ENCODE data around the gene PRM1. TPM values are rescaled to one million over a fixed set of nuclear protein-coding genes. Genes with fewer than 3 reads are reported as not detected.
A peak's percentile ranks its signal among the peaks of the same experiment; 100 is the strongest.
"Not testable (repeated sequence)": the region's sequence is repeated elsewhere in the genome, so short reads cannot be mapped to it uniquely, and the experiment has no call there.

Gene PRM1
- total RNA-seq, 1 donor from 2014 or later = not detected

DNA sequence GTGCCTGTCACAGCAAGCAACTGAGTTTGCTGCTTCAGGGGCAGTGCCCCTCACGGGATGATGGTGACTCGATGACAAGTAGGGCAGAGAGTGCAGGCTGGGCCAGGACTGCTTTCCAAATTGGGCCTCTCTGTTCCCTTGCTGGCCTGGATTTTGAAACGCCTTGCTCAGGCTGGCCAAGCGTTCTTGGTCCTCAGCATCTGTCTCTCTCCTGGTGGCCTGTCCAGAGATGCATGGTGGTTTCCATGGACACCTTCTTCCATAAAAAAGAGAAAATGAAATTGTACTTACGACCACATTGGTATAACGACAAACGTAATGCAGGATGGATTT, 19.4 kb upstream of the PRM1 start:
- DNase-seq (no peak), ATAC-seq (no peak)
- intact Hi-C loops (cut with micrococcal nuclease) = no loop called here

DNA sequence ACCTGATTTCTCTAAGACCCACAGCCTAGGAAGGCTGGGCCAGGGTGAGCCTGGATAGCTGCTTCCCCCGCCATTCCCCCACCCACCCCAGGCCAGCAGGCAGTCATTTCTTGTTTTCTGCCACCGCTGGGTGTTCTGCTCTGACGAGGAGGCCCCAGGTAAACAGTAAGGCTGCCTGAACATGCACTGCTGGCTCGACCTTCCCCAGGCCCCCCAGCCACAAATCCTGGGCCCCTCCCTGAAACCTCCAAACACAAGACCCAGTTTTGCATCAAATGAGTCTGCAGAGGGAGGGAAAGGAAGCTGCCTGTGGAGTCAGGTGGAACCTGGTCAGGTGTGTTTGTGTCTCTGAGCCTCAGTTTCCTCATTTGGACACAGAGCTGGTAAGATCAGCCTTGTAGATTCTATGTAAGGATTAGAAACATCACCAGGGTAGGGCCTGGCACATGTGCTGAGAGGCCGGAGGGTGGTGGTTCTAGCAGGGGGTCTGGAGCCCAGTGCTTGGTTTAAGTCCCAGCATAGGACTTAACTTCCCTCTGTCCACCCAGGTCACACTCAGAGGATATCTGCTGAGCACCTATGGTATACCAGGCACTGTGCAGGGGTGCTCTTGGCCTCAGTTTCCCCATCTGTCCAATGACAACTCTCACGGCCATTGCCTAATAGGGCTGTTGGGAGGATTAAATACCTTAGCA, 18.9 kb upstream of the PRM1 start:
- intact Hi-C loops (cut with micrococcal nuclease) = no loop called here
- DNase-seq = no peak
- ATAC-seq = no peak

DNA sequence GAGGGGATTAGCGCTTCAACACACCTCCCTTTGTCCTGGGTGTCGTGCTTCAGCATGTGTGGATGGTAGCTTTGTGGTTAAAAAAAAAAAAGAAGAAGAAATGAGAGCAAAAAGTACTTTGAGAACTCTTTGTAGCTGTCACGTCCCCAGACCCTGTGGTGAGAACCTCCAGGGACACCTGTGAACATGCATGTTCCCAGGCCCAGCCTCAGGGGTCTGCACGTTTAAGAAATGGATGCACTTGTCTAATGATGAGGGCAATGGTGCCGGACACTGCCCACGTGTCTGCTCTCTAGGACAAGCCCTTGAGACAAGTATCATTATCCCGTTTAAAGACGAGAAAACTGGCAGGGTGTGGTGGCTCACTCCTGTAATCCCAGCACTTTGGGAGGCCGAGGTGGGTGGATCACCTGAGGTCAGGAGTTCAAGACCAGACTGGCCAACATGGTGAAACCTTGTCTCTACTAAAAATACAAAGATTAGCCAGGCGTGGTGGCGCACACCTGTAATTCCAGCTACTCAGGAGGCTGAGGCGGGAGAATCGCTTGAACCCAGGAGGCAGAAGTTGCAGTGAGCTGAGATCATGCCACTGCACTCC, 17.9 kb upstream of the PRM1 start:
- ATAC-seq; intact Hi-C loops (cut with micrococcal nuclease); DNase-seq: not testable (repeated sequence)

DNA sequence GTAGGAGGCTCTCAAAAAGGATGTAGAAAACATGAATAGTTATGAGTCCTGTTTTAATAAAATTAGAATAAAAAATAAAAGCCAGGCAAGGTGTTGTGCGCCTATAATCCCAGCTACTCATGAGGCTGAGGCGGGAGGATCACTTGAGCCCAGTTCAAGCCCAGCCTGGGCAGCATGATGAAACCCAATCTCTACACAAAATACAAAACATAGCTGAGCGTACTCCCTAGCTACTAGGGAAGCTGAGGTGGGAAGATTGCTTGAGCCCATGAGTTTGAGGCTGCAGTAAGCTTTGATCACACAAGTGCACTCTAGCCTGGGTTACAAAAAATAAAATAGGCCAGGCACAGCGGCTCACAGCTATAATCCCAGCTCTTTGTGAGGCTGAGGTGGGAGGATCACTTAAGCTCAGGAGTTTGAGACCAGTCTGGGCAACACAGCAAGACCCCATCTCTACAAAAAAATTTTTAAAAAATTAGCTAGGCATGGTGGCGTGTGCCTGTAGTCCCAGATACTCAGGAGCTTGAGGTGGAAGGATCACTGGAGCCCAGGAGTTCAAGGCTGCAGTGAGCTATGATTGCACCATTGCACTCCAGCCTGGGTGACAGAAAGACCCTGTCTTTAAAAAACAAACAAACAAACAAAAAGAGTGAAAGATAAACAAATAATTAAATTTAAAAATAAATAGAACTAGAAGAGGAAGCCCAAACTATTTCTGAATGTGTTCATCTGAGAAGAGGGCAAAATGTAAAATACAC, 17.2 kb upstream of the PRM1 start:
- DNase-seq (no peak), ATAC-seq (no peak)
- intact Hi-C loops (cut with micrococcal nuclease) = no loop called here

DNA sequence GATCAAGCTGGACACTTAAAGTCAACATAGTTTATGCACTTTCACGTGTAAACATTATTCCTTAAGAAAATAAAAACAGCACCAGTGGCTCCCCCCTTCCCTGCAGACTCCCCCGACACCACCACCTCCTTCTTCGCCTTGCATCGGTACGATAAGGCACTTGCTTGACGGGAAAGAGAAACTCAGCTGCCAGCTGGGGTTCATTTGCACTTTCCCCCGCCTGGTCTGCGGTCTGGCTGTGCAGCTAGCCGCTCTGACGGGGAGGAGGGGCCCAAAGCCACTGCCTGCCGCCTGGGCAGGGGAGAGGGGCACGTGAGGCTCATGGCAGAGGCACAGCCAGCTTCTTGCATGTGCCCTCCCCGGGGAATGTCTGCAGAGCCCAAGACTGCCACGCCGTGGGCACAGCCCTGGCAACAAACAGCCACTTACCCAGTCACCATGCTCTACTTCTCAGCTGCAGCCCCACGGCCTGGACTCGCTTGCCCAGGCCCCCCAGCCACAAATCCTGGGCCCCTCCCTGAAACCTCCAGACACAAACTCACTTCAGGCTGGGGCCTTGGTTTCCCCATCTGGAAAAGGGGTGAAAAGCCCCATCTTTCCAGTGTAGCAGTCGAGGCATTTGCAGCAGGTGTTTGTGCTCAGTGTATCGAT, 16.5 kb upstream of the PRM1 start:
- DNase-seq (peak; percentile 87), ATAC-seq (peak; percentile 99)
- intact Hi-C loops (cut with micrococcal nuclease) = no loop called here

DNA sequence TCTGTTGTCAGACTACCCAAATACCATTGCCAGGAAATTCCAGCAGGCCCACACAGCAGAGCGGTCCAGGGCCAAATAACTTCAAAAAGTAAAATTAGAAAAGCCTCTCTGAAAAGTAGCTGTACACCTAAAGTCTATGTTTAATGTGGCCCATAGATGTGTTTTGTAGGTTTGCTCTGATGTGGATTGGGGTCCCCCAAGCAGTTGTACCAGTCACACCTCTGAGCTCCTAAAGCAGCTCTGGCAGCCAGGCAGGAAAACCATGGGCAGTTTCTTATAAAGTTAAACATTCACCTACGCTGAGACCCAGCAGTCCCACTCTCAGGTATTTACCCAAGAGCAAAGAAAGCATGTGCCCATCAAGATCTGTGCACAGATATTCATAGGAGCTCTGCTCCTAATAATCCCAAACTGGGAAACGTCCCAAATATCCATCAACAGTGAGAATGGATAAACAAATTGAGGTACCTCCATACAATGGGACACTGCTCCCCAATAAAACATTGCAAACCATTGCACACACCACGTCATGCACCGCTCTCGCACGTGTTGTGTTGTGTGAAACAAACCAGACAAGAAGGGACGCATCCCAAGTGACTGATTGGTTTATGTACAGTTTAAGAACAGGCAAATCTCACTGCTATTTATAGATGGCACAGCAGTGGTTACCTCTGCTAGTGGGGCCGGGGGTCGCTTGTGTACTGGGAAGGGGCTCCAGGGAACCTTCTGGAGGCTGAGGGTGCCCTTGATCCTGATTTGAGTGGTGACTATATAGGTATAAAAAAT, 15.8 kb upstream of the PRM1 start:
- intact Hi-C loops (cut with micrococcal nuclease) = no loop called here
- peak; percentile 85 for ATAC-seq
- DNase-seq = no peak

DNA sequence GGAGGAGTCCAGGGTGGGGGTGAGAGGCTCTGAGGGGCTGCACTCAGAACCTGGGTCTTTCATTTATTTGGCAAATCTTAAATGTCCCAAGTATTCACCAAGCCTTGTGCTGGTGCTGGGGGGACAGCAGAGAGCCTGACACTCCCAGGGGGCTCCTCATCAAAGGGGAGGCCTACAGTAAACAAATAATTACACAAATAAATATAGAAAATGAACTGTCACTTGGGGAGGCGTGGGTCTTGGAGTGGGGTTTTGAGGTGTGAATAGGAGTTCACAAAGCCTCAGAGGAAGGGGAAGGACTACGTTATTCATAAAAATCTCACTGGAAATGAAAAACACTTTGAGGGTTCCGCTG, 15.2 kb upstream of the PRM1 start:
- ATAC-seq (no peak), DNase-seq (no peak)
- intact Hi-C loops (cut with micrococcal nuclease) = no loop called here

DNA sequence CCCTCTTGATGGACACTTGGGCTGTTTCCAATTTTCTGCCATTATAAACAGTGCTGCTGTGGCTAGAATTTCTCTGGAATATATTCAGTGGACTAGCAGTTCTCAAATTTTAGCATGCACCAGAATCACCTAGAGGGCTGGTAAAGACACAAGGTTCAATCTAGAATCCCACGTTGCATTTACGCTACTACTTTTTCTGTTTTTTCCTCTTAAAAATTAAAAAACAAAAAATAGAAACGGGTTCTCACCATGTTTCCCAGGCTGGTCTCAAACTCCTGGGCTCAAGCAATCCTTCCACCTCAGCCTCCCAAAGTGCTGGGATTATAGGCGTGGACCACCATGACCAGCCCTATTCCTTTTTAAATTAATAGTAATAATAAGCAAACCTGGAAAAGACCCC, 14.5 kb upstream of the PRM1 start:
- ATAC-seq (no peak), DNase-seq (no peak)
- intact Hi-C loops (cut with micrococcal nuclease) = no loop called here

DNA sequence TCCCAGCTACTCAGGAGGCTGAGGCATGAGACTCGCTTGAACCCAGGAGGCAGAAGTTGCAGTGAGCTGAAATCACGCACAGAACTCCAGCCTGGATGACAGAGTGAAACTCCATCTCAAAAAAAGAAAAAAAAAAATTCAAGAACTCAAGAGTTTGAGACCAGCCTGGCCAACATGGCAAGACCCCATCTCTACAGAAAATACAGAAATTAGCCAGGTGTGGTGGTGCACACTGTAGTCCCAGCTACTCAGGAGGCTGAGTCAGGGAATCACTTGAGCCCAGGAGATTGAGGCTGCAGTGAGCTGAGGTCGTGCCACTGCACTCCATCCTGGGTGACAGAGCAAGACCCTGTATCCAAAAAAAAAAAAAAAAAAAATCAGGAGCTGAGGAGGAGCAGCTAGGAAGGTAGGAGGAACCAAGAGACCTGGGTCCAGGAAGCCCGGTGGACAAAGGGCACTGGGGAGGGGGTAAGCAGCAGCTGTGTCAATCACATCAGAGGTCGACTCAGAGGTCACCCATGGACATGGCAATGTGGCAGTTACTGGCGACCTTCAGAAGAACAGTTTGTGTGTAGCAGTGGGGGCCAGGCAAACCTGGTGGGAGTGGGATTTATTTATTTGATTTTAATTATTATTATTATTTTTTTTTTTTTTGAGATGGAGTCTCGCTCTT, 11.1 kb upstream of the PRM1 start:
- DNase-seq (no peak), ATAC-seq (no peak)
- intact Hi-C loops (cut with micrococcal nuclease) = no loop called here

DNA sequence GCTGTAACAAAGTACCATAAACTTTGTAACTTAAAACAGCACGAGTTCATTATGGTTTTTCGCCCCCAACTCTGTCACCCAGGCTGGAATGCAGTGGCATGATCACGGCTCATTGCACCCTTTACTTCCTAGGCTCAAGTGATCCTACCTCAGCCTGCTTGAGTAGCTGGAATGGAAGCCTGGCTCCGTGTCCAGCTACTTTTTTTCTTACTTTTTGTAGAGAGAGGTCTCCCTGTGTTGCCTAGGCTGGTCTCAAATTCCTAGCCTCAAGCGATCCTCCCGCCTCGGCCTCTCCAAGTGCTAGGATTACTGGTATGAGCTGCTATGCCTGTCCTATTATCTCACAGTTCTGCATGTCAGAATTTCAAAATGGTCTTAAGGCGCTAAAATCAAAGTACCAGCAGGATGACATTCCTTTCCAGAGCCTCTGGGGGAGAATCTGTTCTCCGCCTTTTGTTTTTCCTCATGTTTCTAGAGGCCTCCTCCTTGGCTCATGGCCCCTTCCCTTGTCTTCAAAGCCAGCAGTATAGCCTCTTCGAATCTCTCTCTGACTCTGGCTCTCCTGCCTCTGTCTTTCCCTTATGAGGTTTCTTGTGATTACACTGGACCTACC, 10.1 kb upstream of the PRM1 start:
- intact Hi-C loops (cut with micrococcal nuclease) = no loop called here
- DNase-seq (no peak), ATAC-seq (no peak)

DNA sequence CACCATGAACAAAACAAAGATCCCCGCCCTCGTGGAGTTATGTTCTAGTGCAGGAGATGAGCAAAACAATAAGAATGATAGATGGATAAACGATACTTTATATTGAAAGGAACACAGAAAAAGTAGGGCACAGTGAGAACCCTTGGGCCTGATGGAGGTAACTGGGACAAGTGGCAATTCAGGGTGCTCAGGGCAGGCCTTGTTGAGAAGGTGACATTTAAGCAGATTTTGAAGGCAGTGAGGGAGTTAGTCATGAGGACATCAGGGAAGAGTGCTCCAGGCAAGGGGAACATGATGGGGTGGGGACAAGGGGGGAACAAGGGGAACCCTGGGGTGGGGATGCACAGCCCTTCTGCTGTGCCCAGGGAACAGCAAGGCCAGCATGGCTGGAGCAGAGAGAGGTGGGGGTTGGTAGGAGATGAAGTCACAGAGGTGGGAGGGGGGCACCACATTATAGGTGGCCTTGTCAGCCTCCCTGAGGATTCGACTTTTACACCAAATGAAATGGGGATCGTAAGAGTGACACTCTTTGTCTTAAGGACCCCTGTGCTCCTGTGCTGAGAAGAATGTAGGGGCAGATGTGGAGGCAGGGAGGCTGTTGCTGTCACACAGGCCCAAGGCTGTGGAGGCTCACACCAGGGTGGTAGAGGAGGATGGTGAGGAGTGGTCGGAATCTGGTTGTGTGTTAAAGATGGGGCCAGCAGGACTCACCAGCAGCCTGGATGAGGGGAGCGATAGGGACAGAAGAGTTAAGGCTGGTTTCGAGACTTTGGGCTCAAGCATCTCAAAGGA, 9.2 kb upstream of the PRM1 start:
- DNase-seq (no peak), ATAC-seq (no peak)
- intact Hi-C loops (cut with micrococcal nuclease) = no loop called here

DNA sequence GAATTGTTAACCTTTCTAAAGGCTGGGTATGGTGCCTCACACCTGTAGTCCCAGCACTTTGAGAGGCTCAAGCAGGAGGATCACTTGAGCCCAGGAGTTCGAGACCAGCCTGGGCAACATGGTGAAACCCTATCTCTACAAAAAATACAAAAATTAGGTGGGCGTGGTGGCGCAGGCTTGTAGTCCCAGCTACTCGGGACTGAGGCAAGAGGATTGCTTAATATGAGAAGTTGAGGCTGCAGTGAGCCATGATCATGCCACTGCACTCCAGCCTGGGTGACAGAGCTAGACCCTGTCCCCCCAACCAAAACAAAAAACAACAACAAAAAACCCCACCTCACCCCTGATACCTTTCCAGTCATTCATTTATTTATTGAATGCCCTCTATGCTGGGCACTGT, 8.6 kb upstream of the PRM1 start:
- DNase-seq; intact Hi-C loops (cut with micrococcal nuclease); ATAC-seq: not testable (repeated sequence)

DNA sequence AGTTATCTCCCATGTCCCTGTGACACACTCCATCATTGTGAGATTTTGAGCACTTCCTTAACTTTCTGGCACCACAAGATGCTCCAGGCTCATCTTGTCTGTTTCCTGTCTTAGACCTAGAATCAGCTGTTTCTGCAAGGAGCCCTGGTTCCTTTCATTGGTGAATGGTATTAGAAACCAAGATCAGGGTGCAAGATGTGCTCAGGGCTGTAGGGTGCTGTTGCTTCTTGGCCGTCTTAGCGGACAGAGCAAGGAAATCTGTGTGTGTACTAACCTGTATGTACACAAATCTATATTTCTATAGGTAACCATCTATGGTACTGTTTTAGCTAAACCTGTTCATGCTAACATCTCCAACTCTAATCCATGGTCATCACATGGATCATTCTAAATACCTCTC, 8.1 kb upstream of the PRM1 start:
- DNase-seq = no peak
- no peak for ATAC-seq
- intact Hi-C loops (cut with micrococcal nuclease) = no loop called here

DNA sequence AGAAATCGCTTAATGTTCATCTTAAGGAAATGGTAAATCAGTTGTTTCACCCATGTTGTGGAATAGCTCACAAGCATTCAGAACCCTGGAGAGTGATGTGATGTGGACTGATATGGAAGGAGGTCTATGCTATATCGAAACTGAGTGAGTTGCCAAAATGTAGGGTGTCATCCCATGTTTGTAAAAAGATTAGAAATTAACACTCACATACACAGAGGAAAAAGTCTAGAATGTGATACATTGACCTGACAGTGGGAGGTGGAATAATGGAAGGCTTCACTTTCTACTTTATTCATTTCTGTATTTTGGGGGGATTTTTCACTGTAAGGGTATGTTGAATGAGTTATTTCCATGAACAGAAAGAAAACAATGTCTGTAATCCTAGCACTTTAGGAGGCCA, 4.7 kb upstream of the PRM1 start:
- intact Hi-C loops (cut with micrococcal nuclease) = no loop called here
- no peak for ATAC-seq
- no peak for DNase-seq

DNA sequence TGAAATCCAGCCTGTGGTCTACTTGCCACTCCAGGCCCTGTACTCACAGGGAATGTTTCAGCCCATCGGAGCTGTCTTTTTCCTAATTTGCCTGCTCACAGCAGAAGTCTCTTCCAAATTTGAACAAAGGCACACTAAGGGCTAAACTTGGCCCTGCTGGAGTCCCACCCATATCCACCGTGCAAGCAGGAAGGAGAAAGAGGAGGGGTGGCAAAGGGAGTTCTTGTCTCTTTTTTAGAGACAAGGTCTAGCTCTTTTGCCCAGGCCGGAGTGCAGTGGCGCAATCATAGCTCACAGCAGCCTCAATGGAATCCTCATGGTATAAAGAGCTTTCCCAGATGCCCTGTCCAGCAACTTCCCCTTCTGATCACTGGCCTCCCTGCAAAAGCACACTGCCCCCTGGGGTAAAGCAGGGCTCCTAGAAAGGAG, 2.7 kb upstream of the PRM1 start:
- intact Hi-C loops (cut with micrococcal nuclease) = no loop called here
- DNase-seq = no peak
- ATAC-seq = no peak

DNA sequence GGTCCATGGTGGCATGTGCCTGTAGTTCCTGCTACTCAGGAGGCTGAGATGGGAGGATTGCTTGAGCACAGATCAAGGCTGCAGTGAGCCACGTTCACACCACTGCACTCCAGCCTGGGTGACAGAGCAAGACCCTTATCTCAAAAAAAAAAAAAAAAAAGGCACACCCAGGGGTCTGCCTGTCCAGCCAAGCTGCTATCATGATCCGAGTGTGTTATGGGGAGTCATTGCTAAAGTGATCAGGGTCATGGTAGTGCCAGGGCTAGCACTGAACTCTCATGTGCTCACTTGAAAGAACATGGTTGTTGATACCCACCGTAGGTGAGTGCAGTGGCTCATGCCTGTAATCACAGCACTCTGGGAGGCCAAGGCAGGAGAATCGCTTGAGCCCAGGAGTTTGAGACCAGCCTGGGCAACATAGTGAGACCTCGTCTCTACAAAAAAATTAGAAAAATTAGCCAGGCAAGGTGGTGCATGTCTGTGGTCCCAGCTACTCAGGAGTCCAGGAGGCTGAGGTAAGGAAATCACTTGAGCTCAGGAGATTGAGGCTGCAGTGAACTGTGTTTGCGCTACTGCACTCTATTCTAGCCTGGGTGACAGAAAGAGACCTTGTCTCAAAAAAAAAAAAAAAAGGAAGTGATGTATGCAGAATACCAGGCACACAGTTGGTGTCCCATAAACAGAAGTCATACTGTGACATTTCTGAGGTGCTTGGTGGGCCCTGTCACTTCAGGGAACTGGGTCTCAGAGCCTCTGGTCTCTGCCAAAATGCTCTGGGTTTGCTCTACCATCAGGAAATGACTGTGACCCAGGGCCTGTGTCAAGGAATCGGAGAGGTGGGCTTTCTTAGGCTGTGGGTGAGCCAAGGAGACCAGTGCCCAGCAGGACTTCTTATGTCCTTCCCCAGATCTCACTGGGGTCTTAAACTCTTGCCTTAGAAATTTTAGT, 2.2 kb downstream of the PRM1 start:
- intact Hi-C loops (cut with micrococcal nuclease) = no loop called here
- no peak for DNase-seq
- no peak for ATAC-seq

Data from left ventricle myocardium superior (tissue), 1 donor.